IMR-90 (cell line): ENCODE results near the gene P2RY14. TPM values are rescaled to one million over a fixed set of nuclear protein-coding genes. Genes with fewer than 3 reads are reported as not detected.

Source experiments
- ATAC-seq: fragments of 200-7000 bp; cut with Tn5 transposase; 2 replicates; pipeline ENCODE4 v1.9.1; 2020; ENCODE audit warnings: low read depth, mild to moderate bottlenecking, moderate library complexity
- BruUV-seq: library from RNA; stranded (reverse); fragments of 400-500 nt; replicated peaks from 2 replicates; lab custom pipeline; 2021; lab: Mats Ljungman, UMichigan
- CTCF ChIA-PET: fragments of 300-600 bp; formaldehyde crosslinking; extraction: SDS; loops from one replicate; lab custom pipeline; 2021; ENCODE audit warnings: antibody characterized with exemption; lab: Yijun Ruan, JAX
- POLR2A ChIA-PET: fragments of 300-600 bp; sonication (Branson Sonifier 250); formaldehyde crosslinking; loops from one replicate; lab custom pipeline; 2022; ENCODE audit warnings: antibody characterized with exemption; ENCODE audit not compliant: unreplicated experiment; lab: Charles Lee
- DNase-seq: peaks from one replicate; pipeline ENCODE4 v3.0.0; 2013
- H2AFZ ChIP-seq: replicated peaks from 2 replicates; pipeline ENCODE3; 2013; ENCODE audit warnings: low read length, mild to moderate bottlenecking; ENCODE audit not compliant: poor library complexity
- H2AK5ac ChIP-seq: 2 replicates; pipeline ENCODE4 v1.6.1; 2013; ENCODE audit warnings: low read depth, low read length, inconsistent platforms
- H2AK9ac ChIP-seq: replicated peaks from 2 replicates; pipeline ENCODE3; 2013; ENCODE audit warnings: mild to moderate bottlenecking, low read depth, low read length, moderate library complexity; ENCODE audit not compliant: poor library complexity
- H2BK120ac ChIP-seq: 2 replicates; pipeline ENCODE4 v1.6.1; 2013; ENCODE audit warnings: low read depth, low read length, inconsistent platforms
- H2BK15ac ChIP-seq: 3 replicates; pipeline ENCODE4 v1.6.1; 2013; ENCODE audit warnings: low read depth, low read length, inconsistent platforms
- H2BK20ac ChIP-seq: 2 replicates; pipeline ENCODE4 v1.6.1; 2013; ENCODE audit warnings: low read depth, mild to moderate bottlenecking, inconsistent platforms, low read length, moderate library complexity
- H2BK5ac ChIP-seq: 2 replicates; pipeline ENCODE4 v1.6.1; 2013; ENCODE audit warnings: mild to moderate bottlenecking, low read depth, low read length, inconsistent platforms; ENCODE audit not compliant: poor library complexity, severe bottlenecking
- H3K14ac ChIP-seq: replicated peaks from 2 replicates; pipeline ENCODE4 v1.6.1; 2013; ENCODE audit warnings: low read depth, low read length, inconsistent platforms
- H3K18ac ChIP-seq: 2 replicates; pipeline ENCODE4 v1.6.1; 2013; ENCODE audit warnings: low read depth, low read length, control low read depth
- H3K23ac ChIP-seq: 2 replicates; pipeline ENCODE4 v1.6.1; 2013; ENCODE audit warnings: low read depth, low read length, inconsistent platforms
- H3K27ac ChIP-seq: 2 replicates; pipeline ENCODE4 v1.5.1; 2013; ENCODE audit warnings: mild to moderate bottlenecking, control low read depth, low read length; ENCODE audit not compliant: insufficient read depth
- H3K27me3 ChIP-seq: 2 replicates; pipeline ENCODE4 v1.6.1; 2013; ENCODE audit warnings: low read length; ENCODE audit not compliant: control insufficient read depth, insufficient read depth
- H3K36me3 ChIP-seq: 2 replicates; pipeline ENCODE4 v1.6.1; 2013; ENCODE audit warnings: low read length, mixed read lengths; ENCODE audit not compliant: control insufficient read depth, insufficient read depth
- H3K4ac ChIP-seq: 2 replicates; pipeline ENCODE4 v1.6.1; 2013; ENCODE audit warnings: low read depth, low read length, inconsistent platforms
- H3K4me1 ChIP-seq: 2 replicates; pipeline ENCODE4 v1.6.1; 2013; ENCODE audit warnings: low read length, mixed read lengths; ENCODE audit not compliant: control insufficient read depth, insufficient read depth
- H3K4me2 ChIP-seq: 2 replicates; pipeline ENCODE4 v1.6.1; 2013; ENCODE audit warnings: low read depth, mild to moderate bottlenecking, control low read depth, low read length, moderate library complexity
- H3K4me3 ChIP-seq: 2 replicates; pipeline ENCODE4 v1.5.1; 2013; ENCODE audit warnings: low read depth, mild to moderate bottlenecking, control low read depth, low read length, moderate library complexity; ENCODE audit not compliant: insufficient read depth
- H3K56ac ChIP-seq: 2 replicates; pipeline ENCODE4 v1.6.1; 2013; ENCODE audit warnings: low read length, inconsistent platforms; ENCODE audit not compliant: insufficient read depth; ENCODE audit errors: extremely low read depth
- H3K79me1 ChIP-seq, 2 experiments: 2 replicates each; pipeline ENCODE4 v1.6.1; 2013; ENCODE audit warnings: low read length in 2 of 2, inconsistent platforms in 1 of 2, low read depth in 1 of 2
- H3K9ac ChIP-seq: 2 replicates; pipeline ENCODE4 v1.6.1; 2013; ENCODE audit warnings: low read depth, low read length, control low read depth
- H3K9me1 ChIP-seq: 2 replicates; pipeline ENCODE4 v1.6.1; 2013; ENCODE audit warnings: low read length, inconsistent platforms; ENCODE audit not compliant: insufficient read depth
- H3K9me3 ChIP-seq: 2 replicates; pipeline ENCODE4 v1.6.1; 2013; ENCODE audit warnings: low read length; ENCODE audit not compliant: control insufficient read depth, insufficient read depth
- H4K20me1 ChIP-seq: 2 replicates; pipeline ENCODE4 v1.6.1; 2013; ENCODE audit warnings: low read length, inconsistent platforms; ENCODE audit not compliant: insufficient read depth
- H4K5ac ChIP-seq: 2 replicates; pipeline ENCODE4 v1.6.1; 2013; ENCODE audit warnings: mild to moderate bottlenecking, low read depth, low read length, control low read depth
- H4K8ac ChIP-seq, 2 experiments: 2 replicates each; pipeline ENCODE4 v1.6.1; 2013; ENCODE audit warnings: low read depth in 2 of 2, low read length in 2 of 2, control low read depth in 1 of 2, inconsistent platforms in 1 of 2
- H4K91ac ChIP-seq: 2 replicates; pipeline ENCODE4 v1.6.1; 2013; ENCODE audit warnings: low read depth, low read length, inconsistent platforms; ENCODE audit not compliant: insufficient read depth
- ELK1 ChIP-seq: fragments of 150-350 bp; IDR thresholded peaks from 2 replicates; pipeline ENCODE4 v1.6.1; 2016; ENCODE audit warnings: low read depth, mild to moderate bottlenecking, low read length, moderate library complexity, borderline replicate concordance
- WGBS, 2 experiments: methylation state at CpG; one replicate each; pipeline versions ENCODE4 v1.1.5 to v1.1.7; 2013; ENCODE audit warnings: missing lambda C conversion rate in 2 of 2; ENCODE audit not compliant: insufficient read length in 1 of 2; ENCODE audit errors: extremely low coverage in 2 of 2; 5-methylcytosine and 5-hydroxymethylcytosine counted together
- dilution Hi-C: fragments of 300-500 bp; cut with HindIII; formaldehyde crosslinking; loops from one replicate; pipeline ENCODE4 v1.14.3; 2018; ENCODE audit warnings: low sequenced_read_pairs; ENCODE audit not compliant: unreplicated experiment
- in situ Hi-C: fragments of 300-500 bp; cut with MboI; formaldehyde crosslinking; loops from 3 replicates; pipeline ENCODE4 v1.14.3; 2019; ENCODE audit warnings: low sequenced_read_pairs, inconsistent platforms, mixed read lengths
- intact Hi-C: fragments of 100-400 bp; cut with micrococcal nuclease; formaldehyde crosslinking; loops from 2 replicates; pipeline ENCODE4 v1.10.0; 2022
- polyA plus RNA-seq, 3 experiments: library from polyadenylated mRNA; depleted of rRNA; stranded (reverse); fragments of >200 nt; gene quantifications; 2 replicates each; pipeline ENCODE4 v1.2.3, GENCODE V29; 2012; ENCODE audit warnings: low replicate concordance in 1 of 3
- total RNA-seq: library from RNA; depleted of rRNA; stranded (reverse); fragments of >200 nt; gene quantifications from 2 replicates; pipeline ENCODE4 v1.2.3, GENCODE V29; 2012

The P2RY14 gene
- total and polyA plus RNA-seq, 2 of the 4 experiments (the other 2 are of a cell fraction) = not detected

DNA sequence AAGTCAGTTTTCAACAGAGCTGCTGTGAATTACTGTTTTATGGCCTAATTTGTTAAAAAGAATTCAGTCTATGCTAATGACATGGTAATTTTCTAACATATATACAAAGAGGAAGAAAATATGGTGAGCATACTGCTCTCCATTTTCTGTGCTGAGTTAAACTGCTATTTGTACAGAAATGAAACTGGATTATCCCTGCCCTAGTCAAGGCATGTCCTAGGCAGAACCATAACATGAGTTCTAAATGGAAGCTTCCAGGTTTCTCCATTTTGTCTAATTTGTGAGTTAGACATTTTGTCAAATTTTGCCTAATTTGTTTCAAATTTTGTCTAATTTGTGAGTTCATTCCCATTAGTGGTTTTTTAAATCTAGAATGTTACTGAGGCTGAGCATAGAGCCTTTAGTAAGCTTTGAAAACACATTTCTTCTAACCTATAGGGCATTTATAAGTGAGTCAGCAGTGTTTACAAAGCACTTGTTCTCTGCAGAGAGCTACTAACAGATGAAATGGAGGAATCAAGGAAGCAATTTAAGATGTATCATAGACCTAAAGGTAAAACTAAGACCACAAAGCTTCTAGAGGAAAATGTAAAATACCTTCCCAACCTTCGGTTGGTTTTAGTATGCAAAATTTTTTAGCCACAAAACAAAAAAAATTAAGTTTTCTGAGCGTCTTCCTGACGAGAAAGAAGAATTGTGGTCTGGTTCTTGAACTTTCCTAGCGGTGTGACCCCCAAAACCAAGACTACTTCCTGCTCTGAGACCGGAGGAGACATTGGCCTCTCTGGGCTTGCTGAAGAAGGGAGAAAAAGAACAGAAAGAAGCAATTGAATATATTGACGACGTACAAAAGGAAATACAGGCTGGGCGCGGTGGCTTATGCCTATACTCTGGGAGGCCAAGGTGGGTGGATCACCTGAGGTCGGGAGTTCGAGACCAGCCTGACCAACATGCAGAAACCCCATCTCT, 9.8 kb downstream of the P2RY14 start:
- Histone ChIP-seq H3K9me1 (no peaks in the 10 kb centered on the region), H2AK5ac (no peak overlapping the region), H3K27me3 (no peaks in the 10 kb centered on the region), H3K9me3 (no peaks in the 10 kb centered on the region), H3K18ac (peak overlapping the region; percentile 76; the same call in 1 of the 2 replicates), H4K5ac (no peak overlapping the region; the same call in 1 of the 2 replicates), H3K4me1 (peaks cover 2% of the 10 kb centered on the region; the same call in 1 of the 2 replicates), H3K4me2 (no peak overlapping the region), H2BK15ac (no peak overlapping the region), H3K27ac (no peak overlapping the region), H3K14ac (no peak overlapping the region), H2BK20ac (no peak overlapping the region), H3K36me3 (no peaks in the 10 kb centered on the region), H4K91ac (no peak overlapping the region), H4K8ac (no peak overlapping the region), H3K56ac (no peak overlapping the region), H2BK120ac (no peak overlapping the region), H3K9ac (no peak overlapping the region), H3K4ac (no peak overlapping the region), H4K20me1 (no peaks in the 10 kb centered on the region), H2AFZ (no peak overlapping the region), H3K4me3 (no peak overlapping the region), H2BK5ac (no peak overlapping the region), H2AK9ac (no peak overlapping the region), H3K79me1 (no peaks in the 10 kb centered on the region), H3K23ac (no peak overlapping the region)
- dilution Hi-C loops = no loop called here
- ChIA-PET CTCF (interaction anchor here (0.7 to 2.0 kb wide), 3 partner anchors 11 to 856 kb away, joined by 3 to 5 read pairs (median 4); no protein-coding TSS in a partner anchor), POLR2A (no interaction called here)
- intact Hi-C loops = no loop called here
- no CpG with 5 or more reads among the region's 11 CpGs for WGBS, 2 experiments
- no peak for ATAC-seq
- DNase-seq = peak; percentile 28
- BruUV-seq = no TSS peak
- in situ Hi-C loops = no loop called here
- TF ChIP-seq ELK1 = no peak
